NB4 (cell line): ENCODE measurements around the gene ADAMTS13.

ENCODE experiments used
- MYC ChIP-seq: IDR thresholded peaks from 2 replicates; pipeline ENCODE4 v1.6.1; 2011; ENCODE audit warnings: low read depth, low read length
- POLR2A ChIP-seq: IDR thresholded peaks from 2 replicates; pipeline ENCODE4 v1.6.1; 2011; ENCODE audit warnings: mild to moderate bottlenecking; ENCODE audit not compliant: insufficient read length; ENCODE audit errors: extremely low read depth
- TF ChIP-seq, protein P1 (sequence below): IDR thresholded peaks from one replicate; pipeline ENCODE4 v1.5.1; 2012; ENCODE audit warnings: low read depth, low read length

DNA sequence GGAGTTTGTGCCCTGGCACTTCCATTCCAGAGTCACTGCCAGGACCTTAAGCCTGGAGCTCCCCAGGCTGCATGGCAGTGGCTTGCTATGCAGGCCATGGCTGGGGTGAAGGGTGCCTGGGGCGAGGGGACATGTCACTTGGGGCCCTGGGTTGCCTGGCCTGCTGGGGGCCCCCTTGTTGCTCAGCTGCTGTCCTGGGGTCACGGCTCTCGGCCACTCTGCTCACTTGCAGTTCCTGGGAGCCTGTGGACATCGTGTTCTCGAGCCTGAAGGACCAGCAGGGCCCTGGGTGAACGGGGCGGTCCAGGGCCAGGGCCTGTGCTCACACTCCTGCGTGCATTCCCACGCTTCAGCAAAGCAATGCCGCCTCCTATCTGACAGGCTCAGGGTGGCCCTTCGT is 71.3 kb downstream of the ADAMTS13 start:
- TF ChIP-seq, protein P1, sequence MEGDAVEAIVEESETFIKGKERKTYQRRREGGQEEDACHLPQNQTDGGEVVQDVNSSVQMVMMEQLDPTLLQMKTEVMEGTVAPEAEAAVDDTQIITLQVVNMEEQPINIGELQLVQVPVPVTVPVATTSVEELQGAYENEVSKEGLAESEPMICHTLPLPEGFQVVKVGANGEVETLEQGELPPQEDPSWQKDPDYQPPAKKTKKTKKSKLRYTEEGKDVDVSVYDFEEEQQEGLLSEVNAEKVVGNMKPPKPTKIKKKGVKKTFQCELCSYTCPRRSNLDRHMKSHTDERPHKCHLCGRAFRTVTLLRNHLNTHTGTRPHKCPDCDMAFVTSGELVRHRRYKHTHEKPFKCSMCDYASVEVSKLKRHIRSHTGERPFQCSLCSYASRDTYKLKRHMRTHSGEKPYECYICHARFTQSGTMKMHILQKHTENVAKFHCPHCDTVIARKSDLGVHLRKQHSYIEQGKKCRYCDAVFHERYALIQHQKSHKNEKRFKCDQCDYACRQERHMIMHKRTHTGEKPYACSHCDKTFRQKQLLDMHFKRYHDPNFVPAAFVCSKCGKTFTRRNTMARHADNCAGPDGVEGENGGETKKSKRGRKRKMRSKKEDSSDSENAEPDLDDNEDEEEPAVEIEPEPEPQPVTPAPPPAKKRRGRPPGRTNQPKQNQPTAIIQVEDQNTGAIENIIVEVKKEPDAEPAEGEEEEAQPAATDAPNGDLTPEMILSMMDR: no peak
- TF ChIP-seq MYC (no peak), POLR2A (no peak)
